T-cell (primary cell): ENCODE measurements around the gene CLOCK. TPM values are rescaled to one million over a fixed set of nuclear protein-coding genes. Genes with fewer than 3 reads are reported as not detected.
A peak's percentile ranks its signal among the peaks of the same experiment; 100 is the strongest.

Experiments used
- ATAC-seq, 4 experiments: fragments of 200-7000 bp in 3 of 4; fragments of 150-1000 bp in 1 of 4; cut with Tn5 transposase; replicated peaks in 1 of 4; 1 replicate in 3 of 4; 2 replicates in 1 of 4; pipeline ENCODE4 v1.10.0; 2021; ENCODE audit warnings: moderate library complexity in 3 of 4, mild to moderate bottlenecking in 2 of 4, moderate number of reproducible peaks in 1 of 4
- CTCF ChIA-PET, 2 donors: fragments of 300-600 bp; sonication (Branson Sonifier 250); formaldehyde crosslinking; loops; one replicate each; lab custom pipeline; 2022; ENCODE audit warnings: antibody characterized with exemption in 2 of 2; lab: Charles Lee
- POLR2A ChIA-PET, 2 donors: fragments of 300-600 bp; sonication (Branson Sonifier 250); formaldehyde crosslinking; loops; one replicate each; lab custom pipeline; 2022; ENCODE audit warnings: antibody characterized with exemption in 2 of 2; lab: Charles Lee
- DNase-seq, 35 experiments: peaks; one replicate each; pipeline versions ENCODE4 v3.0.0 to v3.0.0-alpha.2; 2013 to 2023
- H3K27ac ChIP-seq: one replicate; pipeline ENCODE4 v1.5.1; 2013; ENCODE audit warnings: low read length
- H3K27me3 ChIP-seq, 2 experiments: replicated peaks in 1 of 2; 1 replicate in 1 of 2; 2 replicates in 1 of 2; pipeline versions ENCODE4 v1.6.1 to v1.7.0; 2013; ENCODE audit warnings: low read length in 1 of 2, mixed read lengths in 1 of 2; ENCODE audit not compliant: control insufficient read depth in 2 of 2, insufficient read depth in 2 of 2; ENCODE audit errors: extremely low read depth in 1 of 2
- H3K36me3 ChIP-seq, 2 donors: 1 replicate in 1 of 2; 2 replicates in 1 of 2; pipeline versions ENCODE4 v1.6.1 to v1.7.0; 2013; ENCODE audit warnings: low read length in 1 of 2; ENCODE audit not compliant: control insufficient read depth in 2 of 2, insufficient read depth in 1 of 2; ENCODE audit errors: extremely low read depth in 1 of 2
- H3K4me1 ChIP-seq, 2 experiments: 1 replicate in 1 of 2; 2 replicates in 1 of 2; pipeline versions ENCODE4 v1.6.1 to v1.7.0; 2013; ENCODE audit warnings: low read length in 2 of 2, mixed read lengths in 1 of 2; ENCODE audit not compliant: insufficient read depth in 2 of 2, control insufficient read depth in 1 of 2; ENCODE audit errors: extremely low read depth in 1 of 2
- H3K4me3 ChIP-seq, 2 donors: 1 replicate in 1 of 2; 2 replicates in 1 of 2; pipeline versions ENCODE4 v1.5.1 to v1.7.0; 2013; ENCODE audit warnings: mild to moderate bottlenecking in 2 of 2, low read length in 1 of 2, moderate library complexity in 1 of 2; ENCODE audit not compliant: control insufficient read depth in 1 of 2; ENCODE audit errors: extremely low read depth in 1 of 2
- H3K9me3 ChIP-seq: 2 replicates; pipeline ENCODE4 v1.7.0; 2013
- H3K27ac Mint-ChIP-seq, 2 donors: one replicate each; pipeline ENCODE4 v1.8.0; 2020 to 2021; ENCODE audit warnings: mild to moderate bottlenecking in 2 of 2, mixed read lengths in 2 of 2
- H3K27me3 Mint-ChIP-seq, 2 donors: one replicate each; pipeline ENCODE4 v1.8.0; 2021 to 2022; ENCODE audit warnings: mixed read lengths in 2 of 2
- H3K36me3 Mint-ChIP-seq: one replicate; pipeline ENCODE4 v1.8.0; 2021; ENCODE audit warnings: mixed read lengths
- H3K4me1 Mint-ChIP-seq, 3 donors: one replicate each; pipeline ENCODE4 v1.8.0; 2020 to 2022; ENCODE audit warnings: mixed read lengths in 3 of 3, mild to moderate bottlenecking in 1 of 3
- H3K4me3 Mint-ChIP-seq, 3 donors: one replicate each; pipeline ENCODE4 v1.8.0; 2020 to 2022; ENCODE audit warnings: mild to moderate bottlenecking in 3 of 3, mixed read lengths in 3 of 3, moderate library complexity in 3 of 3
- H3K9me3 Mint-ChIP-seq, 3 donors: one replicate each; pipeline ENCODE4 v1.8.0; 2020 to 2022; ENCODE audit warnings: mixed read lengths in 3 of 3
- WGBS: methylation state at CpG from one replicate; pipeline ENCODE4 v1.1.5; 2013; ENCODE audit warnings: missing lambda C conversion rate; ENCODE audit not compliant: insufficient coverage; 5-methylcytosine and 5-hydroxymethylcytosine counted together
- total RNA-seq, 35 experiments: library from RNA in 6 of 35; stranded (reverse) in 6 of 35; fragments of 120-200 nt in 1 of 35; gene quantifications; one replicate each; pipeline versions ENCODE4 v1.2.1 to v1.2.4 and lab custom pipeline; 2013 to 2026

The CLOCK gene
- total RNA-seq, 5 donors from 2014 or later (not counting 1 experiment from before 2014, with no cell fraction given), result 9.5 to 16.0 (median 11.6) TPM

GRCh38 chr4:55386840-55387239 lies 159.9 kb downstream of the CLOCK start:
- POLR2A ChIA-PET, result interaction anchor here in 1 of 2 donors (0.9 kb wide), 1 partner anchor 159 kb away, joined by 4 read pairs; no protein-coding TSS in a partner anchor
- Histone ChIP-seq H3K4me1 (no peaks in the 10 kb centered on the region), H3K27ac (no peak overlapping the region), H3K9me3 (no peaks in the 10 kb centered on the region), H3K27me3 (no peaks in the 10 kb centered on the region), H3K36me3 (no peaks in the 10 kb centered on the region), H3K4me3 (no peak overlapping the region)
- Mint-ChIP-seq H3K4me3 (no peak overlapping the region), H3K36me3 (no peaks in the 10 kb centered on the region), H3K27me3 (no peaks in the 10 kb centered on the region), H3K4me1 (no peaks in the 10 kb centered on the region), H3K9me3 (no peaks in the 10 kb centered on the region), H3K27ac (no peak overlapping the region)
- DNase-seq (no peak), ATAC-seq (no peak)
- WGBS, result no CpG with 5 or more reads among the region's 2 CpGs
- CTCF ChIA-PET, result interaction anchor here in 1 of 2 donors (1.1 kb wide), 1 partner anchor 1365 kb away, joined by 4 read pairs; no protein-coding TSS in a partner anchor

- peak in 2 of 4 experiments; percentile 52 to 60 for ATAC-seq
- POLR2A ChIA-PET, result interaction anchor here in 1 of 2 donors (0.6 to 0.9 kb wide), 2 partner anchors 159 to 475 kb away, joined by 3 to 4 read pairs; no protein-coding TSS in a partner anchor
Observed at GRCh38 chr4:55386073-55386472, 160.6 kb downstream of the CLOCK start.

DNA sequence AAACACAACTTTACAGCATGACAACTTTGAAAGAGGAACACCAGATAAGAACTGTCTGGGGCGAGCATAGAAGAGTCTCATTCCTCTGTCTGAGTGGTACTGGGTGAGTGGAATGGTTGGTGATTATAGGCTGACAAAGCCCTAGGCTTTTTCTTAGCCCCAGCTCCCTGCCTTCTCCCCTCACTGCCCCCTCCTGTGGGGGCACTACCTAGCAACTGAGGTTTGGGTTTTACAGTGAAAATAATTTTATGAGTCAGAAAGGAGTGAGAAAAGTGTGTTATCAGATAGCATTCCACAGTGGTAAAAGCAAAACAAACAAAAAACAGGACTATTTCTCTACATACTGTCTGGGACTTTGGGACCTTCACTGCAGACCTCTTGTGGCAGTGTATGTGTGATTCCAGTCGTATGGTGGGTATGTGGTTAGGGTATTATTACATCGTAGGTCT lies 161.5 kb downstream of the CLOCK start:
- POLR2A ChIA-PET, result no interaction called here
- WGBS, result 86% methylated on average over 1 of the region's 3 CpGs
- Mint-ChIP-seq H3K4me1 (no peaks in the 10 kb centered on the region), H3K27me3 (no peaks in the 10 kb centered on the region), H3K4me3 (no peak overlapping the region), H3K36me3 (no peaks in the 10 kb centered on the region), H3K27ac (no peak overlapping the region), H3K9me3 (no peaks in the 10 kb centered on the region)
- Histone ChIP-seq H3K4me1 (no peaks in the 10 kb centered on the region), H3K27ac (no peak overlapping the region), H3K9me3 (no peaks in the 10 kb centered on the region), H3K27me3 (no peaks in the 10 kb centered on the region), H3K4me3 (no peak overlapping the region), H3K36me3 (no peaks in the 10 kb centered on the region)
- no peak for DNase-seq
- CTCF ChIA-PET, result no interaction called here
- no peak for ATAC-seq

More at GRCh38 chr4:55386073-55386472, 160.6 kb downstream of the CLOCK start:
- Histone ChIP-seq H3K36me3 (no peaks in the 10 kb centered on the region), H3K9me3 (no peaks in the 10 kb centered on the region), H3K27me3 (no peaks in the 10 kb centered on the region), H3K4me1 (no peaks in the 10 kb centered on the region), H3K4me3 (no peak overlapping the region), H3K27ac (no peak overlapping the region)
- Mint-ChIP-seq H3K36me3 (no peaks in the 10 kb centered on the region), H3K27ac (no peak overlapping the region), H3K4me3 (no peak overlapping the region), H3K27me3 (no peaks in the 10 kb centered on the region), H3K4me1 (no peaks in the 10 kb centered on the region), H3K9me3 (no peaks in the 10 kb centered on the region)
- CTCF ChIA-PET, result interaction anchor here in 1 of 2 donors (1.0 kb wide), 1 partner anchor 9 kb away, joined by 8 read pairs; the partner anchor contains the start of gene TMEM165
- DNase-seq, result peak in 1 of 35 experiments; percentile 18

GRCh38 chr4:55382488-55383003 lies 164.2 kb downstream of the CLOCK start:
- no peak for DNase-seq
- Histone ChIP-seq H3K4me3 (no peak overlapping the region), H3K36me3 (no peaks in the 10 kb centered on the region), H3K4me1 (no peaks in the 10 kb centered on the region), H3K27me3 (no peaks in the 10 kb centered on the region), H3K27ac (no peak overlapping the region), H3K9me3 (no peaks in the 10 kb centered on the region)
- Mint-ChIP-seq H3K27ac (no peak overlapping the region), H3K36me3 (no peaks in the 10 kb centered on the region), H3K9me3 (no peaks in the 10 kb centered on the region), H3K4me1 (no peaks in the 10 kb centered on the region), H3K27me3 (no peaks in the 10 kb centered on the region), H3K4me3 (no peak overlapping the region)
- no peak for ATAC-seq
- ChIA-PET CTCF (no interaction called here), POLR2A (no interaction called here)
- no CpG with 5 or more reads among the region's 3 CpGs for WGBS

DNA sequence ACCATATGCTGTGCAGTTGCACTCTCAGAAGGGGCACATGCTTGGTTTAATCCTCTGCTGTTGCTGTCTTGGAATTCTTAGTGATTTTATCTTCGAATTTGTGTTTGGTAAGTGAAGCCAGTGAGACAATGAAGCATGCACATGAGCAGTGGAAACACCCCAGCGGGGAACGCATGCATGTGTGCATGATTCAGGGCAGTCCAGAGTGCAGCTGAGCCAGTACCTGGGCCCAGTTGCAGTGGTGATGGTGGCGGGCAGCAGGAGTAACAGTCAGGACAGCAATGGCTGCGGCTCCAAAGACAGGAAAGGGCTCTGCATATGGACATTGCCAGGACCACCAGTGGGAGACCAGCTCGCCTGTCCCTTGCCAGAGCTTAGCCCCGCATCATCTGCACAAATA lies 165.2 kb downstream of the CLOCK start:
- Histone ChIP-seq H3K9me3 (no peaks in the 10 kb centered on the region), H3K27ac (no peak overlapping the region), H3K36me3 (no peaks in the 10 kb centered on the region), H3K4me3 (no peak overlapping the region), H3K4me1 (no peaks in the 10 kb centered on the region), H3K27me3 (no peaks in the 10 kb centered on the region)
- 94% methylated on average over 5 of the region's 7 CpGs for WGBS
- Mint-ChIP-seq H3K4me3 (no peak overlapping the region), H3K4me1 (no peaks in the 10 kb centered on the region), H3K9me3 (no peaks in the 10 kb centered on the region), H3K27ac (no peak overlapping the region), H3K36me3 (no peaks in the 10 kb centered on the region), H3K27me3 (no peaks in the 10 kb centered on the region)
- CTCF ChIA-PET, result no interaction called here
- DNase-seq (no peak), ATAC-seq (no peak)
- POLR2A ChIA-PET, result no interaction called here

GRCh38 chr4:55380576-55380975 lies 166.1 kb downstream of the CLOCK start:
- H3K27ac Mint-ChIP-seq, result no peak overlapping the region
- H3K27ac ChIP-seq, result no peak overlapping the region
- DNase-seq (no peak), ATAC-seq (no peak)
- no CpG with 5 or more reads among the region's 2 CpGs for WGBS
- no peaks in the 10 kb centered on the region for H3K27me3 Mint-ChIP-seq
- H3K9me3 ChIP-seq, result no peaks in the 10 kb centered on the region
- no peak overlapping the region for H3K4me3 Mint-ChIP-seq
- H3K27me3 ChIP-seq, result no peaks in the 10 kb centered on the region
- no peaks in the 10 kb centered on the region for H3K4me1 ChIP-seq
- H3K4me3 ChIP-seq, result no peak overlapping the region
- H3K4me1 Mint-ChIP-seq, result no peaks in the 10 kb centered on the region
- ChIA-PET CTCF (no interaction called here), POLR2A (no interaction called here)
- no peaks in the 10 kb centered on the region for H3K36me3 Mint-ChIP-seq
- no peaks in the 10 kb centered on the region for H3K9me3 Mint-ChIP-seq
- H3K36me3 ChIP-seq, result no peaks in the 10 kb centered on the region
